Glutamatergic neuron (in vitro differentiated cells): ENCODE data around the gene SLC37A1. TPM values are rescaled to one million over a fixed set of nuclear protein-coding genes. Genes with fewer than 3 reads are reported as not detected.

ENCODE experiments used
- DNase-seq: peaks from one replicate; pipeline ENCODE4 v3.0.0; 2022
- H3K27ac Mint-ChIP-seq: one replicate; pipeline ENCODE4 v1.8.0; 2020; ENCODE audit warnings: mild to moderate bottlenecking, mixed read lengths, inconsistent platforms; ENCODE audit not compliant: unreplicated experiment
- H3K27me3 Mint-ChIP-seq: one replicate; pipeline ENCODE4 v1.8.0; 2020; ENCODE audit warnings: mild to moderate bottlenecking, moderate library complexity, mixed read lengths, inconsistent platforms; ENCODE audit not compliant: unreplicated experiment
- H3K36me3 Mint-ChIP-seq: one replicate; pipeline ENCODE4 v1.8.0; 2020; ENCODE audit warnings: mild to moderate bottlenecking, mixed read lengths, inconsistent platforms; ENCODE audit not compliant: unreplicated experiment
- H3K4me1 Mint-ChIP-seq: one replicate; pipeline ENCODE4 v1.8.0; 2020; ENCODE audit warnings: mild to moderate bottlenecking, low read depth, mixed read lengths, inconsistent platforms; ENCODE audit not compliant: unreplicated experiment
- H3K4me3 Mint-ChIP-seq: one replicate; pipeline ENCODE4 v1.8.0; 2020; ENCODE audit warnings: mild to moderate bottlenecking, mixed read lengths, inconsistent platforms; ENCODE audit not compliant: unreplicated experiment
- H3K9me3 Mint-ChIP-seq: one replicate; pipeline ENCODE4 v1.8.0; 2020; ENCODE audit warnings: mild to moderate bottlenecking, moderate library complexity, mixed read lengths, inconsistent platforms; ENCODE audit not compliant: unreplicated experiment
- total RNA-seq: library from RNA; stranded (reverse); fragmentation: NEBNext Ultra II Directional; extraction: Animal tissue kit (Norgen Biotek cat#: 25700); gene quantifications from one replicate; pipeline ENCODE4 v1.2.1, GENCODE V29; 2021; ENCODE audit not compliant: unreplicated experiment
- TF ChIP-seq, protein P1 (sequence below): fragments of 200-600 bp; sonication (generic); IDR thresholded peaks from one replicate; pipeline ENCODE4 v1.5.0; 2021; ENCODE audit not compliant: partially characterized antibody, unreplicated experiment

Gene SLC37A1
- total RNA-seq, 1 donor from 2014 or later: 65.7 TPM

DNA sequence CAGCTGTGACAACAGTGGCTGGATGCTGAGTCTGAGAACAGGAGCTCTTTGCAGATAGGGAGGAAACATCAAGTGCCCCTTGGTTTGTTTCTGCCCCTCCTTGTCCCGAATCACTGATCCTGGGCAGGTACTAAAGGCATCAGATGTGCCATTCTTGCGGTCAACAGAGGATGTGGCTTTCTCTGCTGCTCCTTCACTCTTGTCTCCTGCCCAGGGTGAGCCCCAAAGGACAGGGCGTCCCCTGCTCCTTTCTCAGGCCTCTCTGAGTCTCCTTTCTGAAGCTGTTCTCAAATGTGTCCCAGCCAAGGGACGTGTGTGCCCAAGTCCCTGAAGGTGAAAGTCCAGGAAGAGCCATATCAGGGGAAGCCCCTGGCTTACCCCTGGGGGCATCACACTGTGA is 31.7 kb downstream of the SLC37A1 start:
- H3K4me3 Mint-ChIP-seq: no peak overlapping the region
- no peak overlapping the region for H3K27ac Mint-ChIP-seq
- H3K9me3 Mint-ChIP-seq: peaks cover 4% of the 10 kb centered on the region
- H3K4me1 Mint-ChIP-seq: peaks cover 13% of the 10 kb centered on the region
- H3K27me3 Mint-ChIP-seq: peaks cover 6% of the 10 kb centered on the region
- TF ChIP-seq, protein P1, sequence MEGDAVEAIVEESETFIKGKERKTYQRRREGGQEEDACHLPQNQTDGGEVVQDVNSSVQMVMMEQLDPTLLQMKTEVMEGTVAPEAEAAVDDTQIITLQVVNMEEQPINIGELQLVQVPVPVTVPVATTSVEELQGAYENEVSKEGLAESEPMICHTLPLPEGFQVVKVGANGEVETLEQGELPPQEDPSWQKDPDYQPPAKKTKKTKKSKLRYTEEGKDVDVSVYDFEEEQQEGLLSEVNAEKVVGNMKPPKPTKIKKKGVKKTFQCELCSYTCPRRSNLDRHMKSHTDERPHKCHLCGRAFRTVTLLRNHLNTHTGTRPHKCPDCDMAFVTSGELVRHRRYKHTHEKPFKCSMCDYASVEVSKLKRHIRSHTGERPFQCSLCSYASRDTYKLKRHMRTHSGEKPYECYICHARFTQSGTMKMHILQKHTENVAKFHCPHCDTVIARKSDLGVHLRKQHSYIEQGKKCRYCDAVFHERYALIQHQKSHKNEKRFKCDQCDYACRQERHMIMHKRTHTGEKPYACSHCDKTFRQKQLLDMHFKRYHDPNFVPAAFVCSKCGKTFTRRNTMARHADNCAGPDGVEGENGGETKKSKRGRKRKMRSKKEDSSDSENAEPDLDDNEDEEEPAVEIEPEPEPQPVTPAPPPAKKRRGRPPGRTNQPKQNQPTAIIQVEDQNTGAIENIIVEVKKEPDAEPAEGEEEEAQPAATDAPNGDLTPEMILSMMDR: no peak
- DNase-seq: no peak
- peaks cover 35% of the 10 kb centered on the region for H3K36me3 Mint-ChIP-seq

DNA sequence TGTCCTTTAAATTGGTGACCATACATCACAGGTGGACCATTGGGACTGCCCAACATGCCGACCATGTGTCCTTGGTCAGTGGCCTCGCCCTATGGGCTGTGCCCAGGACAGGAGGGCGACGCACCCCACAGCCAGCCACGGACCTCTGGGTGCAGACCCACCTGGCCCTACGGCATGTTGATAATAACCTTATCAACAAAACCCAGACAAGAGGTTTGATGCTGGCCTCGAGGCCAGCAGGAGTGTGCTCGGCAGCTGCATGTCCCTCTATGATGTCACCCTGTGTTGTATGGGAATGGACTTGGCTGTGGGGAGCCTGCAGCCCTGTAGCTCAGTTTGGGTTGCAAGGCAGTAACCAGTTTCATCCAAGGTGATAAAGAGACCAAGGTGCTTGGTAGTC is 32.1 kb downstream of the SLC37A1 start:
- H3K4me1 Mint-ChIP-seq: peaks cover 8% of the 10 kb centered on the region
- H3K27ac Mint-ChIP-seq: no peak overlapping the region
- no peak for DNase-seq
- peaks cover 35% of the 10 kb centered on the region for H3K36me3 Mint-ChIP-seq
- TF ChIP-seq, protein P1: no peak
- H3K27me3 Mint-ChIP-seq: peaks cover 6% of the 10 kb centered on the region
- H3K4me3 Mint-ChIP-seq: no peak overlapping the region
- H3K9me3 Mint-ChIP-seq: peaks cover 4% of the 10 kb centered on the region

DNA sequence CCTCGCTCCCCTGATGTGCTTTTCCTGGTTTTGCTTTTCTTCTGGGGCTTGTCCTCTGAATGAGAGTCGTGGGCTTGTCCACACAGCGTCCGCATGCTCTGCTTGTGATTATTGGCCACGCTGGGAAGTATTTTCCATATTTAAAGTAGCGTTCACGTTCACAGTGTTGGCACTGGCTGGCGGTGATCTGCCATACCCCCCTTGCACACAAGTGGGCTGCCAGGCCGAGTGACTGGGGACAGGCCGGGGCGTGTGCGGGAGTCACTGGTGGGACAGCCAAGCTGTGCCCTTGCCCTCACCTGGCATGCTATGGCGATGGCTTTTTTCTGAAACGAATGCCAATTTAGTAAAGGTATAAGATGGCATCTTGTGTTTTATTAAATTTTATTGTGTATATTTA is 32.8 kb downstream of the SLC37A1 start:
- peaks cover 4% of the 10 kb centered on the region for H3K9me3 Mint-ChIP-seq
- H3K27me3 Mint-ChIP-seq: peaks cover 6% of the 10 kb centered on the region
- no peak overlapping the region for H3K27ac Mint-ChIP-seq
- H3K4me3 Mint-ChIP-seq: no peak overlapping the region
- TF ChIP-seq, protein P1: no peak
- H3K36me3 Mint-ChIP-seq: peaks cover 35% of the 10 kb centered on the region
- DNase-seq: no peak
- H3K4me1 Mint-ChIP-seq: peaks cover 8% of the 10 kb centered on the region

DNA sequence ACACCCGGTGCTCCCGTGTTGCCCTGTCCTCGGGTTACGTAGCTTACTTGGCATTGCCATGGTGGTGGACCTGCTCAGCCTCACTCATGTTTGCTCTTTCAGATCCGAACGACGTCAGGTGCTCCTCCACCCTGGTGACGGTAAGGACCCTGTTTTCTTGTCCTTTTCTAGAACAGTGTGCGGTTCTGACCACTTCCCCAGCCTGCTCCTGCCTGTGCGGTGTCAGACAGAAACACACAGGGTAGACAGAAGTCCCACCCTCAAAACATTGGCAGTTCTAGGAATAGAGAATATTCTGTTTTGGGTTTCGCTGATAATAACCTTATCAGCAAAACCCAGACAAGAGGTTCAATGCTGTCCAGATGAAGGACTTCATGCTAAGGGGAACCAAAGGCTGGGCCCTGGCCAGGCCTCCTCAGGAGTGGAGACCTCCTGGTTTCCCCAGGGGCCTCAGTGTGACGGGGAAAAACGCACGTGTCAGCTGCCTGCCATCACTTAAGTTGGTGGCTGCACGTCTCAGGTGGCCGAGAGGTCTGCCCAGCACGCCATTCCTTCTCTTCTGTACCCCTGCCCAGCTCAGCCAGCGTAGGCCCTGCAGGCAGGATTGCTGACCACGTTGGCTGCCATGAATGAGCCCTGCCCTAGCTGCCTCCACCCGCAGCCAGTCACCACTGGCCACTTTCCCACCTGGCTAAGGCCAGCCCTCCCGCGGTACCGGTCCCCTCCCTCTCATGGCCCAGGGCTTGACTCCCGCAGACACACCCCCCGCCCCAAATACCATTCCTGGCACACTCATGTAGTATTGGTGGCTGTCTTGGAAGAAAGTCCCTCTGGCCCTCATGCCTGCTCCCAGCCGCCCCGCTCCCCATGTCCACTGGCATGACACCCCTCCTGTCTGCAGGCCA is 33.6 kb downstream of the SLC37A1 start:
- TF ChIP-seq, protein P1: no peak
- Mint-ChIP-seq H3K4me1 (peaks cover 8% of the 10 kb centered on the region), H3K9me3 (peaks cover 4% of the 10 kb centered on the region), H3K27me3 (peaks cover 6% of the 10 kb centered on the region), H3K27ac (no peak overlapping the region), H3K36me3 (peaks cover 41% of the 10 kb centered on the region), H3K4me3 (no peak overlapping the region)
- DNase-seq: no peak

DNA sequence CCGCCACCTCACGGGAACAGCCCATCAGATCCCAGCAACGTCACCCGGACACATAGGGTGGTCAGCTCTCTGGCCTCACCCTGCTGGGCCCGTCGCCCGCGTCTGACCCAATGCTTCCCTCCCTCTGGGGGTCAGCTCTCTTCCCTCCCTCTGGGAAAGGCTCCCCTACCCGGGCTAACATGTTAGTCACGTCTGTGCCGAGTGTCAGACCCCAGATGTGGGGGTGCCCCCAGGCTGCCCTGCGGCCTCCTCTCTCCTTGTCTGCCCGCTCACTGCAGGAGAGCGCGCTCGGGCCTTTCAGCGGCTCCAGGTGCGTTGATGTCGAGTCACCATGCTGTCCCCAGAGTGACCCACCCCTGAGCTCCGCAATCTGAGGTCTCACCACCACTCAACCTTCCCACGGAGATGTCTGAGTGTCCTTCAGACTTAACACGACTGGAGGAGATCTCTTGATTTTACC is 34.3 kb downstream of the SLC37A1 start:
- Mint-ChIP-seq H3K9me3 (peaks cover 4% of the 10 kb centered on the region), H3K4me3 (no peak overlapping the region), H3K27ac (no peak overlapping the region)

More for the DNA sequence above, 34.3 kb downstream of the SLC37A1 start:
- DNase-seq: no peak
- TF ChIP-seq, protein P1: no peak
- Mint-ChIP-seq H3K4me1 (peaks cover 8% of the 10 kb centered on the region), H3K36me3 (peaks cover 41% of the 10 kb centered on the region), H3K27me3 (peaks cover 6% of the 10 kb centered on the region)
